NB4 (cell line): Measurements from ENCODE around the gene ATRX.

Experiments
- POLR2A ChIP-seq: IDR thresholded peaks from 2 replicates; pipeline ENCODE4 v1.6.1; 2011; ENCODE audit warnings: mild to moderate bottlenecking; ENCODE audit not compliant: insufficient read length; ENCODE audit errors: extremely low read depth
- TF ChIP-seq, protein P1 (sequence below): IDR thresholded peaks from one replicate; pipeline ENCODE4 v1.5.1; 2012; ENCODE audit warnings: low read depth, low read length
- TF ChIP-seq, protein P2 (sequence below): IDR thresholded peaks from 2 replicates; pipeline ENCODE4 v1.6.1; 2011; ENCODE audit warnings: low read depth, low read length

DNA sequence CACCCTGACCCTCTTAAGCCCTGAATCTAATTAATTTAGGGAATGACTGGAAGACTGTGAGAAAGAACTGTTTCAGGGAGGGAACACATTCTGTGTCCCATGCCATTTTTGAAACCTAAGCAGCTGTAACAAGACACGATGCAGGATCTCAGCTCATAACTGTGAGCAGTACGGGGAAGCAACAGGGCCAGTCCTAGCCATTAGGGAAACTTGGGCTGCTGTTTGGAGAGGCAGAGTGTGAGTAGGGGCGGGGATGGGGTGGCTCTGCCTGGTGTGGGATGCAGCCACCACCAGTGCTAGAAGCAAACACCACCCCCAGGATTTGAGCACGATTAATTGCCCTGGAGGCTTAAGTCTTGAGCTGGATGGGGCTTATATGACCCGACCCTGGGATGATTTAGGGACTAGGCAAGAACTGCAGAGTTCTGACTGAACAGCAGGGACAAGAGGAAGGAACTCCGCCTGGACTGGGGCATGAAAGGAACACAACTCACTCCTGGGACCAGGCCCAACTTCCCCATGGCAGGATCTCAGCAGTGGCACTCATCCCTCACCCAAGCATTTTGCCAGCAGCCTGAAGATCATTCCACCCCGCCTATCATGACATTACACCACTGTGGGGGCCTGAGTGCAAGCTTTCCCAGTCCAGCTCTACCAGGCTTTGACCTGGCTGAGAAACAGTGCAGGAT is 43.1 kb downstream of the ATRX start:
- TF ChIP-seq, protein P1, sequence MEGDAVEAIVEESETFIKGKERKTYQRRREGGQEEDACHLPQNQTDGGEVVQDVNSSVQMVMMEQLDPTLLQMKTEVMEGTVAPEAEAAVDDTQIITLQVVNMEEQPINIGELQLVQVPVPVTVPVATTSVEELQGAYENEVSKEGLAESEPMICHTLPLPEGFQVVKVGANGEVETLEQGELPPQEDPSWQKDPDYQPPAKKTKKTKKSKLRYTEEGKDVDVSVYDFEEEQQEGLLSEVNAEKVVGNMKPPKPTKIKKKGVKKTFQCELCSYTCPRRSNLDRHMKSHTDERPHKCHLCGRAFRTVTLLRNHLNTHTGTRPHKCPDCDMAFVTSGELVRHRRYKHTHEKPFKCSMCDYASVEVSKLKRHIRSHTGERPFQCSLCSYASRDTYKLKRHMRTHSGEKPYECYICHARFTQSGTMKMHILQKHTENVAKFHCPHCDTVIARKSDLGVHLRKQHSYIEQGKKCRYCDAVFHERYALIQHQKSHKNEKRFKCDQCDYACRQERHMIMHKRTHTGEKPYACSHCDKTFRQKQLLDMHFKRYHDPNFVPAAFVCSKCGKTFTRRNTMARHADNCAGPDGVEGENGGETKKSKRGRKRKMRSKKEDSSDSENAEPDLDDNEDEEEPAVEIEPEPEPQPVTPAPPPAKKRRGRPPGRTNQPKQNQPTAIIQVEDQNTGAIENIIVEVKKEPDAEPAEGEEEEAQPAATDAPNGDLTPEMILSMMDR: no peak
- TF ChIP-seq POLR2A: no peak
- TF ChIP-seq, protein P2, sequence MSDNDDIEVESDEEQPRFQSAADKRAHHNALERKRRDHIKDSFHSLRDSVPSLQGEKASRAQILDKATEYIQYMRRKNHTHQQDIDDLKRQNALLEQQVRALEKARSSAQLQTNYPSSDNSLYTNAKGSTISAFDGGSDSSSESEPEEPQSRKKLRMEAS: no peak
